Measurements from ENCODE around the gene USP15.
"Not testable (repeated sequence)": the region's sequence is repeated elsewhere in the genome, so short reads cannot be mapped to it uniquely, and the experiment has no call there.

USP15 gene

DNA sequence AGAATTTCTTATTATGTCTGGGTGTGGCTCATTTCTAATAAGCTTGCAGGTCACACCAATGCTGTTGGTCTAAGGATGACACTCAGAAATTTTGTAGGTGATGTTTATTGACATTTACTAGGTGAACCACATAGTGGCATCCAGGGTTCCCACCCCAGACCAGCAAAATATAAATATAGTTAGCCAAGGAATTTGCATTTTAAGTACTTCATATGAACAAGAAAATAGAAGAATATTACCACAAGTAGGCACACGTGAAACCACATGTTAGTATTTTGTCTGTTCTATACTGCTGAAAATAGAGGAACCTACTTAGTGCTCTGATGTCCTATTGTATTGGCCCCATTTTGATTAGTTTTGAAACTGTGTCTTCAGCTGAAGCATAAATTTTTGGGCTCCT is 71.1 kb downstream of the USP15 start:
- Histone ChIP-seq H3K4me1 (ENCODE audit: control extremely low read depth in 1 of 4, control insufficient read depth in 4 of 4, insufficient read depth in 4 of 4, low read length in 3 of 4) (peaks cover 3 to 38% (median 20%) of the 10 kb centered on the region in 4 experiments), H3K27ac (ENCODE audit: insufficient read depth in 1 of 2, low read depth in 1 of 2, low read length in 2 of 2, poor library complexity in 1 of 2, severe bottlenecking in 2 of 2) (no peak overlapping the region), H3K36me3 (ENCODE audit: control insufficient read depth in 4 of 4, insufficient read depth in 4 of 4, low read length in 3 of 4) (peaks cover 7 to 43% (median 14%) of the 10 kb centered on the region in 4 experiments), H3K27me3 (replicated peaks in 2 of 5; ENCODE audit: control insufficient read depth in 4 of 5, insufficient read depth in 5 of 5, low read length in 4 of 5) (no peaks in the 10 kb centered on the region), H3K4me3 (ENCODE audit: control insufficient read depth in 1 of 7, extremely low read depth in 1 of 7, insufficient read depth in 4 of 7, low read depth in 2 of 7, low read length in 6 of 7) (no peak overlapping the region), H3K9me3 (ENCODE audit: control extremely low read depth in 1 of 5, control insufficient read depth in 4 of 5, insufficient read depth in 2 of 5, low read depth in 1 of 5, low read length in 4 of 5) (no peaks in the 10 kb centered on the region)
- CTCF ChIA-PET: interaction anchor here (1.0 to 2.0 kb wide), 6 partner anchors 9 to 100 kb away, joined by 3 to 6 read pairs (median 4); no protein-coding TSS in a partner anchor
- POLR2A ChIA-PET: no interaction called here
- DNase-seq: peak in 1 of 3 donors; percentile 40
- WGBS (ENCODE audit: insufficient coverage): no CpG with 5 or more reads among the region's 1 CpG

- ChIA-PET CTCF (interaction anchor here (1.2 to 2.0 kb wide), 3 partner anchors 10 to 35 kb away, joined by 4 to 6 read pairs (median 6); no protein-coding TSS in a partner anchor), POLR2A (no interaction called here)
- H3K4me1 ChIP-seq (ENCODE audit: control extremely low read depth in 1 of 4, control insufficient read depth in 4 of 4, insufficient read depth in 4 of 4, low read length in 3 of 4): peaks cover 3 to 32% (median 17%) of the 10 kb centered on the region in 4 experiments
- H3K27me3 ChIP-seq (replicated peaks in 2 of 5; ENCODE audit: control insufficient read depth in 4 of 5, insufficient read depth in 5 of 5, low read length in 4 of 5): no peaks in the 10 kb centered on the region
- no peak for DNase-seq
- H3K27ac ChIP-seq (ENCODE audit: insufficient read depth in 1 of 2, low read depth in 1 of 2, low read length in 2 of 2, poor library complexity in 1 of 2, severe bottlenecking in 2 of 2): no peak overlapping the region
- H3K9me3 ChIP-seq (ENCODE audit: control extremely low read depth in 1 of 5, control insufficient read depth in 4 of 5, insufficient read depth in 2 of 5, low read depth in 1 of 5, low read length in 4 of 5): no peaks in the 10 kb centered on the region
- whole genome bisulfite sequencing (ENCODE audit: insufficient coverage): no CpG with 5 or more reads among the region's 1 CpG
- H3K4me3 ChIP-seq (ENCODE audit: control insufficient read depth in 1 of 7, extremely low read depth in 1 of 7, insufficient read depth in 4 of 7, low read depth in 2 of 7, low read length in 6 of 7): no peak overlapping the region
- peaks cover 7 to 43% (median 16%) of the 10 kb centered on the region in 4 experiments for H3K36me3 ChIP-seq (ENCODE audit: control insufficient read depth in 4 of 4, insufficient read depth in 4 of 4, low read length in 3 of 4)
Measured at GRCh38 chr12:62332598-62332997, 72.4 kb downstream of the USP15 start.

DNA sequence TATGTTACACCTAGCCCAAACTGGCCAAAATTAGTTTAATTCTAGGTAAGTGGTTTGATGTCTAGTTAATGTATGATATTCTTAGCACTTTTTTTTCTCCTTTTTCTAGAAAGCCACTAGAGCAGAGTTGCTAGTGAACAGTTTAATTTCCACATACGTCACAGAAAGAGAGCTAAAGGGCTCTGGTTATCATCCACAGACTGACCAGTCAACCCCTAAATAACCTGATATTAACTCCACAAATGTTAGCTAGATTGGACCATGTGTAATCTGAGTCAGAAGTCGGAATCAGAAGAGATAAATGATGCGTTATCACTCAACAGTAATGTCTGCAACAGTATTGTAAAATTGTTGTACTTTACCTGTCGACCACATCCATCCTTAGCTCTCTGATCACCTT is 74.9 kb downstream of the USP15 start:
- ChIA-PET CTCF (interaction anchor here (0.6 to 1.6 kb wide), 4 partner anchors 15 to 112 kb away, joined by 3 to 4 read pairs (median 4); partner anchors contain the start of gene USP15), POLR2A (no interaction called here)
- peaks cover 0 to 11% (median 5%) of the 10 kb centered on the region in 4 experiments for H3K4me1 ChIP-seq (ENCODE audit: control extremely low read depth in 1 of 4, control insufficient read depth in 4 of 4, insufficient read depth in 4 of 4, low read length in 3 of 4)
- no peak overlapping the region for H3K4me3 ChIP-seq (ENCODE audit: control insufficient read depth in 1 of 7, extremely low read depth in 1 of 7, insufficient read depth in 4 of 7, low read depth in 2 of 7, low read length in 6 of 7)
- H3K36me3 ChIP-seq (ENCODE audit: control insufficient read depth in 4 of 4, insufficient read depth in 4 of 4, low read length in 3 of 4): peaks cover 7 to 43% (median 20%) of the 10 kb centered on the region in 4 experiments
- H3K27ac ChIP-seq (ENCODE audit: insufficient read depth in 1 of 2, low read depth in 1 of 2, low read length in 2 of 2, poor library complexity in 1 of 2, severe bottlenecking in 2 of 2): no peak overlapping the region
- no peaks in the 10 kb centered on the region for H3K27me3 ChIP-seq (replicated peaks in 2 of 5; ENCODE audit: control insufficient read depth in 4 of 5, insufficient read depth in 5 of 5, low read length in 4 of 5)
- peaks cover 0 to 7% (median 0%) of the 10 kb centered on the region in 5 experiments for H3K9me3 ChIP-seq (ENCODE audit: control extremely low read depth in 1 of 5, control insufficient read depth in 4 of 5, insufficient read depth in 2 of 5, low read depth in 1 of 5, low read length in 4 of 5)
- WGBS (ENCODE audit: insufficient coverage): 94% methylated on average over 3 of the region's 4 CpGs
- no peak for DNase-seq

GRCh38 chr12:62335796-62336195 is 75.6 kb downstream of the USP15 start:
- Histone ChIP-seq H3K36me3 (ENCODE audit: control insufficient read depth in 4 of 4, insufficient read depth in 4 of 4, low read length in 3 of 4) (peaks cover 10 to 41% (median 20%) of the 10 kb centered on the region in 4 experiments), H3K27me3 (replicated peaks in 2 of 5; ENCODE audit: control insufficient read depth in 4 of 5, insufficient read depth in 5 of 5, low read length in 4 of 5) (no peaks in the 10 kb centered on the region), H3K4me3 (ENCODE audit: control insufficient read depth in 1 of 7, extremely low read depth in 1 of 7, insufficient read depth in 4 of 7, low read depth in 2 of 7, low read length in 6 of 7) (no peak overlapping the region), H3K9me3 (ENCODE audit: control extremely low read depth in 1 of 5, control insufficient read depth in 4 of 5, insufficient read depth in 2 of 5, low read depth in 1 of 5, low read length in 4 of 5) (peaks cover 0 to 7% (median 0%) of the 10 kb centered on the region in 5 experiments), H3K4me1 (ENCODE audit: control extremely low read depth in 1 of 4, control insufficient read depth in 4 of 4, insufficient read depth in 4 of 4, low read length in 3 of 4) (peaks cover 0 to 11% (median 5%) of the 10 kb centered on the region in 4 experiments), H3K27ac (ENCODE audit: insufficient read depth in 1 of 2, low read depth in 1 of 2, low read length in 2 of 2, poor library complexity in 1 of 2, severe bottlenecking in 2 of 2) (no peak overlapping the region)
- DNase-seq: no peak
- WGBS (ENCODE audit: insufficient coverage): 100% methylated on average over 3 of the region's 3 CpGs
- POLR2A ChIA-PET: interaction anchor here (0.5 kb wide), 1 partner anchor 22 kb away, joined by 3 read pairs; no protein-coding TSS in a partner anchor
- CTCF ChIA-PET: interaction anchor here (0.6 to 1.8 kb wide), 6 partner anchors 14 to 113 kb away, joined by 3 to 5 read pairs (median 4); partner anchors contain the start of gene USP15

- CTCF ChIA-PET: interaction anchor here (1.4 to 1.8 kb wide), 3 partner anchors 10 to 32 kb away, joined by 3 to 5 read pairs (median 5); no protein-coding TSS in a partner anchor
- H3K4me3 ChIP-seq (ENCODE audit: control insufficient read depth in 1 of 7, extremely low read depth in 1 of 7, insufficient read depth in 4 of 7, low read depth in 2 of 7, low read length in 6 of 7): not testable (repeated sequence)
Measured at GRCh38 chr12:62337643-62338042, 77.4 kb downstream of the USP15 start.

GRCh38 chr12:62342614-62343303 is 82.6 kb downstream of the USP15 start:
- POLR2A ChIA-PET: not testable (repeated sequence)
- CTCF ChIA-PET: interaction anchor here (1.0 kb wide), 1 partner anchor 13 kb away, joined by 4 read pairs; no protein-coding TSS in a partner anchor
- WGBS (ENCODE audit: insufficient coverage): 98% methylated on average over 9 of the region's 10 CpGs

More at GRCh38 chr12:62337643-62338042, 77.4 kb downstream of the USP15 start:
- peaks cover 15 to 38% (median 25%) of the 10 kb centered on the region in 4 experiments for H3K36me3 ChIP-seq (ENCODE audit: control insufficient read depth in 4 of 4, insufficient read depth in 4 of 4, low read length in 3 of 4)
- POLR2A ChIA-PET; H3K27me3 ChIP-seq (replicated peaks in 2 of 5; ENCODE audit: control insufficient read depth in 4 of 5, insufficient read depth in 5 of 5, low read length in 4 of 5); H3K9me3 ChIP-seq (ENCODE audit: control extremely low read depth in 1 of 5, control insufficient read depth in 4 of 5, insufficient read depth in 2 of 5, low read depth in 1 of 5, low read length in 4 of 5); H3K27ac ChIP-seq (ENCODE audit: insufficient read depth in 1 of 2, low read depth in 1 of 2, low read length in 2 of 2, poor library complexity in 1 of 2, severe bottlenecking in 2 of 2); DNase-seq; H3K4me1 ChIP-seq (ENCODE audit: control extremely low read depth in 1 of 4, control insufficient read depth in 4 of 4, insufficient read depth in 4 of 4, low read length in 3 of 4): not testable (repeated sequence)

More at GRCh38 chr12:62342614-62343303, 82.6 kb downstream of the USP15 start:
- H3K27ac ChIP-seq (ENCODE audit: insufficient read depth in 1 of 2, low read depth in 1 of 2, low read length in 2 of 2, poor library complexity in 1 of 2, severe bottlenecking in 2 of 2); H3K4me3 ChIP-seq (ENCODE audit: control insufficient read depth in 1 of 7, extremely low read depth in 1 of 7, insufficient read depth in 4 of 7, low read depth in 2 of 7, low read length in 6 of 7); DNase-seq; H3K27me3 ChIP-seq (replicated peaks in 2 of 5; ENCODE audit: control insufficient read depth in 4 of 5, insufficient read depth in 5 of 5, low read length in 4 of 5); H3K4me1 ChIP-seq (ENCODE audit: control extremely low read depth in 1 of 4, control insufficient read depth in 4 of 4, insufficient read depth in 4 of 4, low read length in 3 of 4): not testable (repeated sequence)
- H3K9me3 ChIP-seq (ENCODE audit: control extremely low read depth in 1 of 5, control insufficient read depth in 4 of 5, insufficient read depth in 2 of 5, low read depth in 1 of 5, low read length in 4 of 5): peaks cover 0 to 23% (median 8%) of the 10 kb centered on the region in 5 experiments
- H3K36me3 ChIP-seq (ENCODE audit: control insufficient read depth in 4 of 4, insufficient read depth in 4 of 4, low read length in 3 of 4): peaks cover 15 to 62% (median 28%) of the 10 kb centered on the region in 4 experiments
